ENCODE data around the gene TMEM209. TPM values are rescaled to one million over a fixed set of nuclear protein-coding genes. Genes with fewer than 3 reads are reported as not detected.

Gene TMEM209
- total RNA-seq, 1 donor from 2014 or later, result 22.1 TPM

GRCh38 chr7:130210181-130210935, 5.2 kb upstream of the TMEM209 start:
- Histone ChIP-seq H3K27me3 (ENCODE audit: control insufficient read depth, insufficient read depth, low read length) (no peaks in the 10 kb centered on the region), H3K4me3 (ENCODE audit: low read depth, low read length) (no peak overlapping the region), H3K36me3 (ENCODE audit: control insufficient read depth, insufficient read depth, low read length) (no peaks in the 10 kb centered on the region)
- no peak for TF ChIP-seq CTCF (IDR thresholded peaks at IDR 0.05; ENCODE audit: insufficient read depth, low read length, poor library complexity, severe bottlenecking)
- no peak for DNase-seq (ENCODE audit: low read depth)

DNA sequence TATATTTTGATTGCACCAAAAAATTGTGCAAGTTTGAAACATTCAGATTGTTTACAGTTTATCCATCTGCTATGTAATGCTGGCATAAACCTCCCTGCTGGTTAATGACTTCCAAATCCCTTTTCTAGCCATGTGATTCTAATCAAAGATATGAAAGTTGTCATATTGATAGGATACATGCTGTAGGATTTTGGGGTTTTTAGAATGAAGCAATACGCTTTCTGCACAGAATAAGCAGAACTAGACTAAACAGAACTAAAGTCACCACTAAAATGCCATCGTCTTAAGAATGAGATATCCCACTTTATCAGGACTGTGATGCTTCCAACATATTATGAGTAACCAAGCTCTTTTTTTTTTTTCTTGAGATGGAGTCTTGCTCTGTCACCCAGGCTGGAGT, 3.3 kb upstream of the TMEM209 start:
- H3K36me3 ChIP-seq (ENCODE audit: control insufficient read depth, insufficient read depth, low read length), result no peaks in the 10 kb centered on the region
- no peak for DNase-seq (ENCODE audit: low read depth)
- no peak overlapping the region for H3K4me3 ChIP-seq (ENCODE audit: low read depth, low read length)
- TF ChIP-seq CTCF (IDR thresholded peaks at IDR 0.05; ENCODE audit: insufficient read depth, low read length, poor library complexity, severe bottlenecking), result no peak
- H3K27me3 ChIP-seq (ENCODE audit: control insufficient read depth, insufficient read depth, low read length), result no peaks in the 10 kb centered on the region

- no peak within 1 kb of the TSS for H3K4me3 ChIP-seq (ENCODE audit: low read depth, low read length)
- DNase-seq (ENCODE audit: low read depth), result no peak
- no peaks in the 10 kb centered on the region for H3K36me3 ChIP-seq (ENCODE audit: control insufficient read depth, insufficient read depth, low read length)
- no peak for TF ChIP-seq CTCF (IDR thresholded peaks at IDR 0.05; ENCODE audit: insufficient read depth, low read length, poor library complexity, severe bottlenecking)
- no peaks in the 10 kb centered on the region for H3K27me3 ChIP-seq (ENCODE audit: control insufficient read depth, insufficient read depth, low read length)
These were observed 2.4 kb upstream of the TMEM209 start, which contains the start of gene SSMEM1 for GRCh38 chr7:130207642-130208041. SSMEM1 (plus strand) TSS chr7:130207860; CDS start chr7:130207911, 51 bp downstream.

DNA sequence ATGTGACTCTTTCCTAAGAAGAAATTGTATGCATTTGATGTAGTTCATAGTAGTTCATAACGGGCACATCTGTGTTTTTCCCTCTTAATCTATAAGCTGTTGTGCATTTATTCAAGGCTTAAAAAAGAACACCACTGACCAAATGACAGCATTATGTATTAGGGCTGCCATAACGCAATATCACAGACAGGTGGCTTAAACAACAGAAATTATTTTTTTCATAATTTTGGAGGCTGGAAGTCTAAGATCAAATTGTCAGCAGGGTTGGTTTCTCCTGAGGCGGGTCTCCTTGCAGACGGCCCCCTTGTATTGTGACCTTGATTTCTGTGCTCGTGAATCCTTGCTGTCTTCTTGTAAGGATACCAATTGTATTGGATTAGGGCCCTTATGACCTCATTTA, 1.8 kb upstream of the TMEM209 start:
- Histone ChIP-seq H3K4me3 (ENCODE audit: low read depth, low read length) (no peak overlapping the region), H3K36me3 (ENCODE audit: control insufficient read depth, insufficient read depth, low read length) (no peaks in the 10 kb centered on the region), H3K27me3 (ENCODE audit: control insufficient read depth, insufficient read depth, low read length) (no peaks in the 10 kb centered on the region)
- DNase-seq (ENCODE audit: low read depth), result no peak
- no peak for TF ChIP-seq CTCF (IDR thresholded peaks at IDR 0.05; ENCODE audit: insufficient read depth, low read length, poor library complexity, severe bottlenecking)

- Histone ChIP-seq H3K27me3 (ENCODE audit: control insufficient read depth, insufficient read depth, low read length) (no peaks in the 10 kb centered on the region), H3K36me3 (ENCODE audit: control insufficient read depth, insufficient read depth, low read length) (no peaks in the 10 kb centered on the region), H3K4me3 (ENCODE audit: low read depth, low read length) (no peak overlapping the region)
- TF ChIP-seq CTCF (IDR thresholded peaks at IDR 0.05; ENCODE audit: insufficient read depth, low read length, poor library complexity, severe bottlenecking), result no peak
- no peak for DNase-seq (ENCODE audit: low read depth)
These were observed 3.4 kb downstream of the TMEM209 start for GRCh38 chr7:130201796-130202195.

DNA sequence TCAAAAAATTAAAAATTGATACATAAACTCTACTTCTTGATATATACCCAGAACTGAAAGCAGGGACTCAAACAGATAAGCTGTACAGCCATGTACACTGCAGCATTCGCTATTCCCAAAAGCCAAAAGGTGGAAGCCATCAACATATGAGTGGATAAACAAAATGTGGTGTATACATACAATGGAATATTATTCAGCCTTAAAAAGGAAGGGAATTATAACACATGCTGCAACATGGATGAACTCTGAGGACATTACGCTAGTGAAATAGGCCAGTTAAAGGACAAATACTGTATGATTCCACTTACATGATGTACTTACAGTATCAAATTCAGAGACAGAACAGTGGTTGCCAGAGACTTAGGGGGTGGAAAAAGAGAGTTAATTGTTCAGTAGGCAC, 8.1 kb downstream of the TMEM209 start:
- H3K27me3 ChIP-seq (ENCODE audit: control insufficient read depth, insufficient read depth, low read length), result no peaks in the 10 kb centered on the region
- no peaks in the 10 kb centered on the region for H3K36me3 ChIP-seq (ENCODE audit: control insufficient read depth, insufficient read depth, low read length)
- no peak for DNase-seq (ENCODE audit: low read depth)
- H3K4me3 ChIP-seq (ENCODE audit: low read depth, low read length), result no peak overlapping the region
- no peak for TF ChIP-seq CTCF (IDR thresholded peaks at IDR 0.05; ENCODE audit: insufficient read depth, low read length, poor library complexity, severe bottlenecking)

Measured in kidney epithelial cell (primary cell).